Keratinocyte (primary cell): ENCODE results near the gene TMEM259. TPM values are rescaled to one million over a fixed set of nuclear protein-coding genes. Genes with fewer than 3 reads are reported as not detected.

Experiments used
- DNase-seq: peaks from one replicate; pipeline ENCODE4 v3.0.0-alpha.2; 2011; ENCODE audit warnings: low read depth, missing footprints, low spot score
- FAIRE-seq: peaks from 2 replicates; lab custom pipeline; 2011; peaks lifted over from hg19 to GRCh38; lab: Jason Lieb, UNC
- H2AFZ ChIP-seq: 2 replicates; pipeline ENCODE4 v1.6.0; 2012; ENCODE audit warnings: low read length, control low read depth, inconsistent platforms; ENCODE audit not compliant: control insufficient read depth
- H3K27ac ChIP-seq: 2 replicates; pipeline ENCODE4 v1.5.1; 2011; ENCODE audit warnings: low read length; ENCODE audit not compliant: control insufficient read depth, insufficient read depth
- H3K27me3 ChIP-seq: 3 replicates; pipeline ENCODE4 v1.6.0; 2011; ENCODE audit warnings: low read length; ENCODE audit not compliant: control insufficient read depth, insufficient read depth; ENCODE audit errors: extremely low read depth
- H3K36me3 ChIP-seq, 2 experiments: 2 replicates in 1 of 2; 3 replicates in 1 of 2; pipeline ENCODE4 v1.5.1; 2011; ENCODE audit warnings: low read length in 2 of 2, mild to moderate bottlenecking in 1 of 2; ENCODE audit not compliant: control insufficient read depth in 2 of 2, insufficient read depth in 2 of 2; ENCODE audit errors: extremely low read depth in 1 of 2
- H3K4me1 ChIP-seq: 3 replicates; pipeline ENCODE4 v1.5.1; 2011; ENCODE audit warnings: low read length; ENCODE audit not compliant: control insufficient read depth, insufficient read depth; ENCODE audit errors: extremely low read depth
- H3K4me2 ChIP-seq: 3 replicates; pipeline ENCODE4 v1.6.0; 2011; ENCODE audit warnings: low read depth, low read length; ENCODE audit not compliant: control insufficient read depth, insufficient read depth; ENCODE audit errors: extremely low read depth
- H3K4me3 ChIP-seq, 3 experiments: fragments of 200-600 bp in 1 of 3; sonication (generic) in 1 of 3; 2 replicates in 2 of 3; 3 replicates in 1 of 3; pipeline ENCODE4 v1.5.1; 2011 to 2016; ENCODE audit warnings: low read length in 3 of 3, mild to moderate bottlenecking in 3 of 3, control low read depth in 2 of 3, inconsistent platforms in 1 of 3, low read depth in 1 of 3, mixed read lengths in 1 of 3, mixed run types in 1 of 3, moderate library complexity in 1 of 3; ENCODE audit not compliant: control insufficient read depth in 2 of 3, insufficient read depth in 2 of 3; ENCODE audit errors: extremely low read depth in 1 of 3
- H3K79me2 ChIP-seq: 2 replicates; pipeline ENCODE4 v1.6.0; 2012; ENCODE audit warnings: low read length; ENCODE audit not compliant: control insufficient read depth, insufficient read depth
- H3K9ac ChIP-seq: 3 replicates; pipeline ENCODE4 v1.6.0; 2011; ENCODE audit warnings: low read length; ENCODE audit not compliant: control insufficient read depth, insufficient read depth; ENCODE audit errors: extremely low read depth
- H3K9me1 ChIP-seq: 3 replicates; pipeline ENCODE4 v1.6.0; 2011; ENCODE audit warnings: low read length; ENCODE audit not compliant: control insufficient read depth, insufficient read depth; ENCODE audit errors: extremely low read depth
- H3K9me3 ChIP-seq: 2 replicates; pipeline ENCODE4 v1.5.1; 2012; ENCODE audit warnings: low read depth, low read length; ENCODE audit not compliant: control insufficient read depth
- H4K20me1 ChIP-seq: 3 replicates; pipeline ENCODE4 v1.6.0; 2011; ENCODE audit warnings: low read length; ENCODE audit not compliant: control insufficient read depth, insufficient read depth; ENCODE audit errors: extremely low read depth
- CTCF ChIP-seq, 3 experiments: IDR thresholded peaks in 1 of 3; conservative IDR thresholded peaks in 1 of 3; optimal IDR thresholded peaks in 1 of 3; 2 replicates in 2 of 3; 3 replicates in 1 of 3; pipeline versions ENCODE3 to v1.5.1; 2011; ENCODE audit warnings: low read length in 3 of 3, mild to moderate bottlenecking in 3 of 3, moderate library complexity in 2 of 3, control low read depth in 1 of 3, inconsistent platforms in 1 of 3; ENCODE audit not compliant: insufficient read depth in 2 of 3; ENCODE audit errors: extremely low read depth in 1 of 3
- EZH2 ChIP-seq: IDR thresholded peaks from one replicate; pipeline ENCODE4 v1.6.1; 2012; ENCODE audit warnings: inconsistent platforms, mild to moderate bottlenecking, low read length, moderate library complexity
- dilution Hi-C: fragments of 300-500 bp; cut with MboI; formaldehyde crosslinking; loops from one replicate; pipeline ENCODE4 v1.7.0; 2020; ENCODE audit warnings: low sequenced_read_pairs; ENCODE audit not compliant: extremely low pct_ligation_motif_present
- polyA plus RNA-seq, 5 experiments: library from polyadenylated mRNA; depleted of rRNA in 3 of 5; stranded (reverse) in 3 of 5; stranded (forward) in 1 of 5; unstranded in 1 of 5; fragments of >200 nt; gene quantifications; 1 replicate in 1 of 5; 2 replicates in 3 of 5; 3 replicates in 1 of 5; pipeline versions ENCODE4 v1.2.1 to v1.2.3, GENCODE V29; 2011 to 2012; ENCODE audit warnings: missing spikeins in 2 of 5, low read depth in 1 of 5, low replicate concordance in 1 of 5

TMEM259 gene
- polyA plus RNA-seq, 1 donor (not counting 4 experiments of a cell fraction or from before 2014, with no cell fraction given) = 61.5 TPM

- no peak within 1 kb of the TSS for H3K9ac ChIP-seq
- H3K9me3 ChIP-seq = no peaks in the 10 kb centered on the region
- H3K4me1 ChIP-seq = peaks cover 12% of the 10 kb centered on the region
- H3K79me2 ChIP-seq = no peaks in the 10 kb centered on the region
- H3K27me3 ChIP-seq = peaks cover 59% of the 10 kb centered on the region
- H4K20me1 ChIP-seq = peaks cover 3% of the 10 kb centered on the region
- no peak within 1 kb of the TSS for H3K27ac ChIP-seq
- TF ChIP-seq EZH2 = no peak
- peak; percentile 23 to 70 (median 68) for TF ChIP-seq CTCF (optimal IDR thresholded peaks at IDR 0.05 in 1 of 3, IDR thresholded peaks at IDR 0.05 in 1 of 3, conservative IDR thresholded peaks at IDR 0.05 in 1 of 3; ENCODE audit: extremely low read depth in 1 of 3, insufficient read depth in 2 of 3, low read length in 3 of 3)
- dilution Hi-C loops = no loop called here
- H2AFZ ChIP-seq = no peak within 1 kb of the TSS
- no peaks in the 10 kb centered on the region for H3K9me1 ChIP-seq
- peaks cover 0 to 2% of the 10 kb centered on the region in 2 experiments for H3K36me3 ChIP-seq
- FAIRE-seq (no peak), DNase-seq (no peak)
- H3K4me2 ChIP-seq = peak within 1 kb of the TSS; percentile 22
- peak within 1 kb of the TSS in 1 of 3 experiments; percentile 44 for H3K4me3 ChIP-seq
Observed at GRCh38 chr19:1000095-1000494, 20.8 kb downstream of the TMEM259 start, which contains the start of gene GRIN3B. Gene GRIN3B (plus strand): TSS chr19:1000419. CDS start chr19:1000438, 19 bp downstream.

GRCh38 chr19:999379-999719, 21.6 kb downstream of the TMEM259 start:
- Histone ChIP-seq H3K4me2 (no peak overlapping the region), H3K4me3 (no peak overlapping the region), H3K9me1 (no peaks in the 10 kb centered on the region), H3K27me3 (peaks cover 53% of the 10 kb centered on the region), H3K27ac (no peak overlapping the region), H3K79me2 (no peaks in the 10 kb centered on the region), H3K36me3 (peaks cover 1 to 3% of the 10 kb centered on the region in 2 experiments), H3K4me1 (peaks cover 12% of the 10 kb centered on the region), H3K9me3 (no peaks in the 10 kb centered on the region), H4K20me1 (peaks cover 3% of the 10 kb centered on the region), H3K9ac (no peak overlapping the region), H2AFZ (no peak overlapping the region)
- dilution Hi-C loops = no loop called here
- no peak for DNase-seq
- no peak for FAIRE-seq
- TF ChIP-seq EZH2 = no peak
- TF ChIP-seq CTCF (optimal IDR thresholded peaks at IDR 0.05 in 1 of 3, IDR thresholded peaks at IDR 0.05 in 1 of 3, conservative IDR thresholded peaks at IDR 0.05 in 1 of 3; ENCODE audit: extremely low read depth in 1 of 3, insufficient read depth in 2 of 3, low read length in 3 of 3) = no peak
